ENCODE results near the gene BTBD9. TPM values are rescaled to one million over a fixed set of nuclear protein-coding genes. Genes with fewer than 3 reads are reported as not detected.

Gene BTBD9
- total RNA-seq, 1 donor from 2014 or later: 47.9 TPM

GRCh38 chr6:38178584-38178886 is 461.2 kb downstream of the BTBD9 start:
- intact Hi-C loops (cut with DNase I): no loop called here
- no peaks in the 10 kb centered on the region for H3K9me3 ChIP-seq
- H3K27me3 ChIP-seq: no peaks in the 10 kb centered on the region
- H3K4me3 ChIP-seq: no peak overlapping the region
- H3K27ac ChIP-seq: no peak overlapping the region
- H3K4me1 ChIP-seq: no peaks in the 10 kb centered on the region
- TF ChIP-seq, protein P1, sequence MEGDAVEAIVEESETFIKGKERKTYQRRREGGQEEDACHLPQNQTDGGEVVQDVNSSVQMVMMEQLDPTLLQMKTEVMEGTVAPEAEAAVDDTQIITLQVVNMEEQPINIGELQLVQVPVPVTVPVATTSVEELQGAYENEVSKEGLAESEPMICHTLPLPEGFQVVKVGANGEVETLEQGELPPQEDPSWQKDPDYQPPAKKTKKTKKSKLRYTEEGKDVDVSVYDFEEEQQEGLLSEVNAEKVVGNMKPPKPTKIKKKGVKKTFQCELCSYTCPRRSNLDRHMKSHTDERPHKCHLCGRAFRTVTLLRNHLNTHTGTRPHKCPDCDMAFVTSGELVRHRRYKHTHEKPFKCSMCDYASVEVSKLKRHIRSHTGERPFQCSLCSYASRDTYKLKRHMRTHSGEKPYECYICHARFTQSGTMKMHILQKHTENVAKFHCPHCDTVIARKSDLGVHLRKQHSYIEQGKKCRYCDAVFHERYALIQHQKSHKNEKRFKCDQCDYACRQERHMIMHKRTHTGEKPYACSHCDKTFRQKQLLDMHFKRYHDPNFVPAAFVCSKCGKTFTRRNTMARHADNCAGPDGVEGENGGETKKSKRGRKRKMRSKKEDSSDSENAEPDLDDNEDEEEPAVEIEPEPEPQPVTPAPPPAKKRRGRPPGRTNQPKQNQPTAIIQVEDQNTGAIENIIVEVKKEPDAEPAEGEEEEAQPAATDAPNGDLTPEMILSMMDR (IDR thresholded peaks at IDR 0.05): no peak
- H3K36me3 ChIP-seq: peaks cover 9% of the 10 kb centered on the region
- ATAC-seq (no peak), DNase-seq (peak; percentile 23)

DNA sequence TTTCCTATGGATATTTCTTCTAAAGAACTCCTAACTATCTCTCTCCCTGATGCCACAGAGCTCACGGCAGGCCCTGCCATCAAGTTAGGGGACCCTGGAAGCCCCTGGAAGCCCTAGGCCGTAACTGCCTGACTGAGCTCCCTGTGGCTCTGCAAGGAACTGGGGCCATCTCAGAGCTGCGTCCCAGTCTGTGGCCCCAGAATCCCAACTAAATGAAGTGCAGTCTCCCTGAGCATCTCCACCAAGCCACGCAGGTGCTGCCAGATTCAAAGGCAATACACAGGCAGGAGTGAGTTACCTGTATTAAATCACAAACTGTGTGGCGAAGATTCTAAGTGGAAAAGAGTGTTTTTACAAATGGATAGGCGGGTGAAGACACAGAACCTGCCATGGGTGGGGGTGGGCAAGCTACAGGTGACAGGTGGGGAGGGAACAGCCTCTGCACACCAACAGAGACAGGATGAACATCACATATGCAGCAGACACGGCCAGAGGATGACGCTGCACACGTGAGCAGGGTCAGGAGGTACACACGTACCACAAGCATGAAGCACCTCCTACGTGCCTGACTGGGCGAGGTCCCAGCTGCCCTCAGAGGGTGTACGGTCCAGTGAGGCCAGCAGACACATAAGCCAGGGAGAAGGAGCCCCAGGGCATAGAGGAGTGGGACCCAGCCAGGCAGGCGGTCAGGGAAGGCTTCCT is 461.7 kb downstream of the BTBD9 start:
- no peak for ATAC-seq
- no peaks in the 10 kb centered on the region for H3K4me1 ChIP-seq
- intact Hi-C loops (cut with DNase I): no loop called here
- no peaks in the 10 kb centered on the region for H3K9me3 ChIP-seq
- H3K27me3 ChIP-seq: no peaks in the 10 kb centered on the region
- TF ChIP-seq, protein P1 (IDR thresholded peaks at IDR 0.05): no peak
- no peak overlapping the region for H3K4me3 ChIP-seq
- peaks cover 14% of the 10 kb centered on the region for H3K36me3 ChIP-seq
- H3K27ac ChIP-seq: no peak overlapping the region
- DNase-seq: peak; percentile 40

DNA sequence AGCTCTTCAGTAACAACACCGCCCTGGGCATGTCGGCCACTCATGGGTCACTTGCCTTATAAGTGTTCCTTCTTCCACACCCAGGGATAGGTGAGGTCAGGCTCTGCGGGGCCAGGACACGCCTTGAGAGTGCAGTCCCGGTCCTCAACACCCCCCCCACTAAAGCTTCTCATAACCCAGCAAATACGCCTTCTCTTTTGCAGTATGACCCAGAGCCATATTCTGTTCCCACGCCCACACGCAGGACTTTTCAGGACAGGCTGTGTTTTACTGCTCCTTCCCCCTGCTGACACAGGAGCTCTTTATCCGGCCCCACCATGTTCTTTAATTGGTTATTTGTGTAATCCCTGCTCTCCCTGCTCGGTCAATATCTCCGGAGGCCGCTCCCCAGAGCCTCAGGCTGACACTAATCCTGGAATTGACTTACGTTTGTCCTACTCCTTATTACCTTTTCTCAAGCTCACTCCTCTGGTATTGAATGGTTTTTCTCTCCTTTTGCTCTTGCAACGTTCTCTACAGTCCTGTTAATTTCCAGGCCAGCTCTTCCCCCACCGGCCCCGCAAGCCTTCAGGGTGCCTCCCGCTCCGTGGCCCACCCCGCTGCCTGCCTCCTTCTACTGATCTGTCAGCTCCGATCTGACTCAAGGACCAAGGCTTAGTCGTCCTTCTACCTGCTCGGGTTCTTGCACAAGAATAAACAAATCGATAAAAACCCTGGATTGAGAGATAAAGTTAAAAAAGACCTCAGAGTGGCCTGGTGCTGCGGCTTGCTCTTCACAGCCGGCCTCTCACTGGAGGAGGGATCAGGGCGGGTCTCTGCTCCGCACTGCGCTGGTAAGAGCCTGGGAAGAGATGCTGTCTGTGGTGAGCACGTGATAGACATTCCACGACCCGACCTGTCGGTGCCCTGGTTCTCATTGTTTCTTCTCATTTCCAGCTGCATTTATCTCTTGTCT is 462.7 kb downstream of the BTBD9 start:
- Histone ChIP-seq H3K36me3 (peaks cover 18% of the 10 kb centered on the region), H3K27ac (no peak overlapping the region), H3K4me1 (no peaks in the 10 kb centered on the region), H3K4me3 (no peak overlapping the region), H3K9me3 (no peaks in the 10 kb centered on the region), H3K27me3 (no peaks in the 10 kb centered on the region)
- intact Hi-C loops (cut with DNase I): no loop called here
- TF ChIP-seq, protein P1 (IDR thresholded peaks at IDR 0.05): no peak
- DNase-seq (peak; percentile 36), ATAC-seq (no peak)

DNA sequence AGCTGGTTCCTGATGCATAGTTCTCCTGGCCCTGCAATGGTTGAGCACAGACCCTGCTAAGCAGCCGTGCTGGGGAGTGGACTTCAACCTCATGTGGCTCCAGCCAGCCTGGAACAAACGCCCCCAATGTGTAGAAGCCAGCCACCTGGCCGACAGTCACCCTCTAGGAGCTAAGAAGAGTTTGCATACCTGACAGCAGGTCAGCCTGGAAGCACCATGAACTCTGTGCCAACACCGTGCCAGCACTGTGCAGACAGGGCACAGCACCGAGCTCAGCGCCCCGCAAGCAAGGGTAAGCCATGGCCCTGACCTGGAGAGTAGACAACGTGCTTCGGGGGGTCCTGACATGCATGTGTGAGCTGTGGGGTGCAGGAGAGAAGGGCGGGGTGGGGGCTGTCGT is 463.9 kb downstream of the BTBD9 start:
- ATAC-seq (no peak), DNase-seq (no peak)
- no peak overlapping the region for H3K4me3 ChIP-seq
- no peaks in the 10 kb centered on the region for H3K4me1 ChIP-seq
- H3K27me3 ChIP-seq: no peaks in the 10 kb centered on the region
- intact Hi-C loops (cut with DNase I): no loop called here
- peaks cover 18% of the 10 kb centered on the region for H3K36me3 ChIP-seq
- TF ChIP-seq, protein P1 (IDR thresholded peaks at IDR 0.05): no peak
- no peak overlapping the region for H3K27ac ChIP-seq
- H3K9me3 ChIP-seq: no peaks in the 10 kb centered on the region

DNA sequence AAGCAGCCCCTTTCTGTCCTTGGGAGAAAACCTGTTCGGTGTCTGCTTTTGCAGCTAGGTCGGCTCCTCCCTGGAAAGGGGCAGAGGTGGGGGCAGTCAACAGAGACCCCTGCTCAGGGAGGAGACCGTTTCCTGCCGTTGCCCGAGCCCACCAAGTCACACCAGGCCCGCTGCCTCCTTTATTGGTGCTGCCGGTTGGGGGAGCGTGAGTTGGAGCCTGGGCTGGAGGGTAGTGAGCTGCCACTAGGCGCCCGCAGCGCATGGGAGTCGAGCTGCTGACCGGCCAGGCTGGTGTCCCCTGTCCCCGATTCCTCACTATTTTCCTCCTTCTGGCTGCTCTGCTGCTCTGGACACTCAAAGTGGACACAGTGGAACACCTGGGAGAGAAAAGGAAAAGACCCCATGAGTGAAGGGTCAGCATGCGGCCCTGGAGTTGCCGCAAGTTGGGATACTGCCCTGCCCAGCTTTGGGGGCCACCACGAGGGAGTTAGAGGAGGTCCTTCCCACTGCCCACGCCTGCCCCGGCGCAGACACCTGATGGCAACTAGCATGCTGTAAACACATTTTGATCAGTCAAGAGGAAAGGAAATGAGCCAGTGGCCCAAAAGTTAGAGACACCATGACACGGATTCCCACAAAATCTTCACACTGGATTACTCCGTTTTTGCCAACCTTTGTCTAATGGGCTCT is 464.8 kb downstream of the BTBD9 start:
- Histone ChIP-seq H3K4me1 (no peaks in the 10 kb centered on the region), H3K4me3 (no peak overlapping the region), H3K9me3 (no peaks in the 10 kb centered on the region), H3K36me3 (peaks cover 18% of the 10 kb centered on the region), H3K27ac (no peak overlapping the region), H3K27me3 (no peaks in the 10 kb centered on the region)
- ATAC-seq: no peak
- TF ChIP-seq, protein P1 (IDR thresholded peaks at IDR 0.05): no peak
- DNase-seq: no peak
- intact Hi-C loops (cut with DNase I): no loop called here

All from upper lobe of right lung (tissue), 1 donor.